Trophoblast cell (in vitro differentiated cells and primary cell): Measurements from ENCODE around the gene DVL3.

ENCODE experiments used
- DNase-seq, 2 donors: peaks; one replicate each; pipeline ENCODE4 v3.0.0-alpha.2; 2016
- H2AFZ ChIP-seq: 2 replicates; pipeline ENCODE4 v1.6.1; 2013; ENCODE audit warnings: low read length, moderate library complexity, mild to moderate bottlenecking; ENCODE audit not compliant: insufficient read depth, poor library complexity
- H2AK5ac ChIP-seq: 2 replicates; pipeline ENCODE4 v1.6.1; 2013; ENCODE audit warnings: mild to moderate bottlenecking, low read length
- H2BK120ac ChIP-seq: 2 replicates; pipeline ENCODE4 v1.6.1; 2013; ENCODE audit warnings: low read length, mild to moderate bottlenecking, moderate library complexity; ENCODE audit not compliant: insufficient read depth, poor library complexity
- H2BK12ac ChIP-seq: 2 replicates; pipeline ENCODE4 v1.6.1; 2013; ENCODE audit warnings: mild to moderate bottlenecking, low read length, moderate library complexity
- H2BK5ac ChIP-seq: 2 replicates; pipeline ENCODE4 v1.6.1; 2013; ENCODE audit warnings: low read length, low read depth, moderate library complexity, mild to moderate bottlenecking; ENCODE audit not compliant: poor library complexity
- H3K14ac ChIP-seq: 2 replicates; pipeline ENCODE4 v1.6.1; 2013; ENCODE audit warnings: mild to moderate bottlenecking, low read length
- H3K18ac ChIP-seq: 2 replicates; pipeline ENCODE4 v1.6.1; 2013; ENCODE audit warnings: mild to moderate bottlenecking, low read length
- H3K23ac ChIP-seq: 2 replicates; pipeline ENCODE4 v1.6.1; 2013; ENCODE audit warnings: low read length
- H3K27ac ChIP-seq: 2 replicates; pipeline ENCODE4 v1.5.1; 2013; ENCODE audit warnings: low read depth, mild to moderate bottlenecking, inconsistent platforms, low read length, moderate library complexity
- H3K27me3 ChIP-seq: 2 replicates; pipeline ENCODE4 v1.6.1; 2013; ENCODE audit warnings: inconsistent platforms, mild to moderate bottlenecking, low read length, moderate library complexity; ENCODE audit not compliant: insufficient read depth
- H3K36me3 ChIP-seq, 2 experiments: 1 replicate in 1 of 2; 2 replicates in 1 of 2; pipeline ENCODE4 v1.6.1; 2013; ENCODE audit warnings: low read length in 2 of 2, mild to moderate bottlenecking in 2 of 2, moderate library complexity in 1 of 2; ENCODE audit not compliant: insufficient read depth in 2 of 2, control insufficient read depth in 1 of 2
- H3K4ac ChIP-seq: 2 replicates; pipeline ENCODE4 v1.6.1; 2013; ENCODE audit warnings: low read depth, mild to moderate bottlenecking, low read length, moderate library complexity
- H3K4me1 ChIP-seq, 2 experiments: 1 replicate in 1 of 2; 2 replicates in 1 of 2; pipeline ENCODE4 v1.6.1; 2013; ENCODE audit warnings: low read length in 2 of 2, mild to moderate bottlenecking in 2 of 2, moderate library complexity in 1 of 2; ENCODE audit not compliant: insufficient read depth in 2 of 2, control insufficient read depth in 1 of 2
- H3K4me2 ChIP-seq: 2 replicates; pipeline ENCODE4 v1.6.1; 2013; ENCODE audit warnings: inconsistent platforms, mild to moderate bottlenecking, low read length, moderate library complexity
- H3K4me3 ChIP-seq: 2 replicates; pipeline ENCODE4 v1.5.1; 2013; ENCODE audit warnings: mild to moderate bottlenecking, low read depth, low read length, inconsistent platforms
- H3K79me1 ChIP-seq: one replicate; pipeline ENCODE4 v1.6.1; 2013; ENCODE audit warnings: low read length
- H3K79me2 ChIP-seq: 2 replicates; pipeline ENCODE4 v1.6.1; 2013; ENCODE audit warnings: low read length, mild to moderate bottlenecking; ENCODE audit not compliant: control insufficient read depth, insufficient read depth, poor library complexity
- H3K9ac ChIP-seq: 2 replicates; pipeline ENCODE4 v1.6.1; 2013; ENCODE audit warnings: mild to moderate bottlenecking, low read length
- H3K9me3 ChIP-seq: 2 replicates; pipeline ENCODE4 v1.6.1; 2013; ENCODE audit warnings: low read depth, mild to moderate bottlenecking, control low read depth, inconsistent platforms, low read length; ENCODE audit not compliant: insufficient read depth
- H4K12ac ChIP-seq: 2 replicates; pipeline ENCODE4 v1.6.1; 2013; ENCODE audit warnings: low read depth, mild to moderate bottlenecking, low read length, moderate library complexity
- H4K8ac ChIP-seq: 2 replicates; pipeline ENCODE4 v1.6.1; 2013; ENCODE audit warnings: low read depth, mild to moderate bottlenecking, low read length, moderate library complexity
- H4K91ac ChIP-seq: one replicate; pipeline ENCODE4 v1.6.1; 2013; ENCODE audit warnings: low read depth, mild to moderate bottlenecking, low read length, moderate library complexity
- WGBS: extraction: QIAGEN DNeasy Blood & Tissue Kit; methylation state at CpG from one replicate; pipeline ENCODE4 v1.1.7; 2013; ENCODE audit warnings: missing lambda C conversion rate; ENCODE audit not compliant: insufficient read length, insufficient coverage; ENCODE audit errors: extremely low coverage; 5-methylcytosine and 5-hydroxymethylcytosine counted together

The DVL3 gene

GRCh38 chr3:184176377-184177330 is 21.5 kb downstream of the DVL3 start:
- Histone ChIP-seq H3K23ac (no peak overlapping the region), H4K8ac (peak overlapping the region; percentile 47), H3K18ac (peak overlapping the region; percentile 60), H3K4ac (peak overlapping the region; percentile 67), H3K4me1 (peaks cover 16 to 22% of the 10 kb centered on the region in 2 experiments), H3K79me2 (peaks cover 20% of the 10 kb centered on the region), H3K4me2 (peak overlapping the region; percentile 89), H3K27me3 (no peaks in the 10 kb centered on the region), H3K79me1 (peaks cover 21% of the 10 kb centered on the region), H3K4me3 (no peak overlapping the region), H2BK120ac (peak overlapping the region; percentile 71), H4K91ac (peak overlapping the region; percentile 69), H2BK12ac (peak overlapping the region; percentile 6), H3K9me3 (peaks cover 6% of the 10 kb centered on the region), H3K36me3 (peaks cover 50 to 58% of the 10 kb centered on the region in 2 experiments), H3K14ac (peak overlapping the region; percentile 52), H2BK5ac (peak overlapping the region; percentile 81), H3K27ac (peak overlapping the region; percentile 96), H3K9ac (peak overlapping the region; percentile 59), H2AFZ (peak overlapping the region; percentile 28), H2AK5ac (peak overlapping the region; percentile 49), H4K12ac (peak overlapping the region; percentile 46)
- WGBS = no CpG with 5 or more reads among the region's 19 CpGs
- peak; percentile 79 to 89 for DNase-seq

- H2BK120ac ChIP-seq = no peak overlapping the region
- H4K8ac ChIP-seq = peak overlapping the region; percentile 47
- peak overlapping the region; percentile 49 for H2AK5ac ChIP-seq
- H3K4me2 ChIP-seq = peak overlapping the region; percentile 50
- no peak overlapping the region for H2AFZ ChIP-seq
- peak overlapping the region; percentile 60 for H3K18ac ChIP-seq
- no peaks in the 10 kb centered on the region for H3K27me3 ChIP-seq
- peak overlapping the region; percentile 81 for H2BK5ac ChIP-seq
- no peak overlapping the region for H3K23ac ChIP-seq
- H3K4ac ChIP-seq = peak overlapping the region; percentile 67
- no CpG with 5 or more reads among the region's 4 CpGs for WGBS
- peaks cover 52 to 59% of the 10 kb centered on the region in 2 experiments for H3K36me3 ChIP-seq
- no peak overlapping the region for H3K9ac ChIP-seq
- peaks cover 21% of the 10 kb centered on the region for H3K79me1 ChIP-seq
- no peak overlapping the region for H3K14ac ChIP-seq
- H3K4me1 ChIP-seq = peaks cover 16 to 19% of the 10 kb centered on the region in 2 experiments
- DNase-seq = no peak
- H2BK12ac ChIP-seq = peak overlapping the region; percentile 6
- H4K12ac ChIP-seq = peak overlapping the region; percentile 46
- peaks cover 20% of the 10 kb centered on the region for H3K79me2 ChIP-seq
- peak overlapping the region; percentile 69 for H4K91ac ChIP-seq
- H3K9me3 ChIP-seq = peaks cover 7% of the 10 kb centered on the region
- no peak overlapping the region for H3K4me3 ChIP-seq
- H3K27ac ChIP-seq = peak overlapping the region; percentile 96
Observed at GRCh38 chr3:184177331-184177731, 22.2 kb downstream of the DVL3 start.

- no peak overlapping the region for H3K23ac ChIP-seq
- no peak for DNase-seq
- no peak overlapping the region for H4K12ac ChIP-seq
- H3K4me2 ChIP-seq = peak overlapping the region; percentile 50
- no peaks in the 10 kb centered on the region for H3K27me3 ChIP-seq
- no peak overlapping the region for H2BK120ac ChIP-seq
- H3K14ac ChIP-seq = no peak overlapping the region
- H3K36me3 ChIP-seq = peaks cover 57 to 60% of the 10 kb centered on the region in 2 experiments
- H3K9ac ChIP-seq = no peak overlapping the region
- no peak overlapping the region for H3K4me3 ChIP-seq
- peak overlapping the region; percentile 29 for H3K18ac ChIP-seq
- H3K79me2 ChIP-seq = peaks cover 20% of the 10 kb centered on the region
- H2AFZ ChIP-seq = no peak overlapping the region
- no CpG with 5 or more reads among the region's 14 CpGs for WGBS
- no peak overlapping the region for H2AK5ac ChIP-seq
- H3K4ac ChIP-seq = peak overlapping the region; percentile 67
- H2BK5ac ChIP-seq = peak overlapping the region; percentile 1
- H3K4me1 ChIP-seq = peaks cover 13 to 17% of the 10 kb centered on the region in 2 experiments
- H3K9me3 ChIP-seq = peaks cover 7% of the 10 kb centered on the region
- H3K79me1 ChIP-seq = peaks cover 21% of the 10 kb centered on the region
- peak overlapping the region; percentile 96 for H3K27ac ChIP-seq
- H4K8ac ChIP-seq = no peak overlapping the region
- H2BK12ac ChIP-seq = no peak overlapping the region
- peak overlapping the region; percentile 69 for H4K91ac ChIP-seq
Observed at GRCh38 chr3:184177767-184178306, 22.7 kb downstream of the DVL3 start.

GRCh38 chr3:184178521-184179138 is 23.5 kb downstream of the DVL3 start:
- peaks cover 7% of the 10 kb centered on the region for H3K9me3 ChIP-seq
- H3K4me1 ChIP-seq = peaks cover 13 to 17% of the 10 kb centered on the region in 2 experiments
- no peak overlapping the region for H2BK120ac ChIP-seq
- no peak overlapping the region for H2AK5ac ChIP-seq
- no peak overlapping the region for H2BK5ac ChIP-seq
- no peak overlapping the region for H3K9ac ChIP-seq
- peaks cover 62 to 67% of the 10 kb centered on the region in 2 experiments for H3K36me3 ChIP-seq
- H2BK12ac ChIP-seq = no peak overlapping the region
- H4K12ac ChIP-seq = no peak overlapping the region
- H2AFZ ChIP-seq = no peak overlapping the region
- no peak overlapping the region for H3K23ac ChIP-seq
- peaks cover 20% of the 10 kb centered on the region for H3K79me2 ChIP-seq
- no peak overlapping the region for H3K14ac ChIP-seq
- no CpG with 5 or more reads among the region's 13 CpGs for WGBS
- no peak overlapping the region for H4K91ac ChIP-seq
- no peaks in the 10 kb centered on the region for H3K27me3 ChIP-seq
- H3K79me1 ChIP-seq = peaks cover 21% of the 10 kb centered on the region
- no peak overlapping the region for H4K8ac ChIP-seq
- H3K27ac ChIP-seq = no peak overlapping the region
- H3K4me3 ChIP-seq = no peak overlapping the region
- H3K4me2 ChIP-seq = no peak overlapping the region
- H3K18ac ChIP-seq = peak overlapping the region; percentile 53
- DNase-seq = no peak
- H3K4ac ChIP-seq = peak overlapping the region; percentile 9
